Measurements from ENCODE around the gene MNAT1. TPM values are rescaled to one million over a fixed set of nuclear protein-coding genes. Genes with fewer than 3 reads are reported as not detected.

MNAT1 gene
- total and polyA plus RNA-seq, 2 experiments from 2014 or later, result 51.6 to 85.0 TPM

DNA sequence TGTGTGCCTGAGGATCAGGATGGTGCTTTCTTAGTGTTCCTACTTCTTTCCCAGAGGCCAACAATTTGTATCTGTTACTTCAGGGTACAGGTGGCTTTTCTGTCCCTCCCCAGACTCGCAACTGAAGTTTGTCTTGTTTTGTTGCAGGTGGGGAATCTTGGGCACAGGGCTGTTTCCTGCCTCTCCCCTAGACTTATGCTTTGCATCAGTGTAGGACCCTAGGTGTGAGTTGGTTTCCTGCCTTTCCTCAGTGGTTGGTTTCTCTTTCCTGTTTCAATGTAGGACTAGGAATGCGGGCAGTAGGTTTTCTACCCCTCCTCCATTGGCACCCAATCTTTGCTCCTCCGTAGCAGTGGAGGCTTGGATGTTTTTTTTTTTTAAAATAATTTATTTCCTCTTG, 159.3 kb downstream of the MNAT1 start:
- Mint-ChIP-seq H3K36me3 (ENCODE audit: low read depth) (peaks cover 2% of the 10 kb centered on the region; the same call in 1 of the 3 replicates), H3K4me1 (peaks cover 18% of the 10 kb centered on the region), H3K4me3 (no peak overlapping the region), H3K27ac (peak overlapping the region; percentile 14), H3K27me3 (ENCODE audit: insufficient read depth, low read depth, poor library complexity) (no peaks in the 10 kb centered on the region), H3K9me3 (no peaks in the 10 kb centered on the region; the same call in 2 of the 3 replicates)
- peak; percentile 72 for ATAC-seq
- no peaks in the 10 kb centered on the region for H3K79me2 ChIP-seq (replicated peaks; ENCODE audit: insufficient read depth)
- no peak overlapping the region for H2AFZ ChIP-seq
- peak; percentile 30 for DNase-seq (ENCODE audit: low spot score)
- 0 out of 2 replicates have a peak overlapping the region, but pooled peaks have one; percentile 3 for H3K27ac ChIP-seq (ENCODE audit: low read depth)
- H3F3A ChIP-seq (replicated peaks; ENCODE audit: low read depth), result no peaks in the 10 kb centered on the region
- no peaks in the 10 kb centered on the region for H4K20me1 ChIP-seq (replicated peaks; ENCODE audit: insufficient read depth)
- no peaks in the 10 kb centered on the region for H3K36me3 ChIP-seq (ENCODE audit: insufficient read depth)
- H3K4me1 ChIP-seq (ENCODE audit: insufficient read depth), result peaks cover 13% of the 10 kb centered on the region
- no peak for TF ChIP-seq STAT1 (IDR thresholded peaks at IDR 0.05; ENCODE audit: unreplicated experiment)
- no peak for TF ChIP-seq NANOG (IDR thresholded peaks at IDR 0.05; ENCODE audit: borderline replicate concordance)
- no peak for TF ChIP-seq EZH2phosphoT487 (IDR thresholded peaks at IDR 0.05; ENCODE audit: unreplicated experiment)
- no peak for TF ChIP-seq JUNB (IDR thresholded peaks at IDR 0.05; ENCODE audit: unreplicated experiment)
- TF ChIP-seq, protein P1, sequence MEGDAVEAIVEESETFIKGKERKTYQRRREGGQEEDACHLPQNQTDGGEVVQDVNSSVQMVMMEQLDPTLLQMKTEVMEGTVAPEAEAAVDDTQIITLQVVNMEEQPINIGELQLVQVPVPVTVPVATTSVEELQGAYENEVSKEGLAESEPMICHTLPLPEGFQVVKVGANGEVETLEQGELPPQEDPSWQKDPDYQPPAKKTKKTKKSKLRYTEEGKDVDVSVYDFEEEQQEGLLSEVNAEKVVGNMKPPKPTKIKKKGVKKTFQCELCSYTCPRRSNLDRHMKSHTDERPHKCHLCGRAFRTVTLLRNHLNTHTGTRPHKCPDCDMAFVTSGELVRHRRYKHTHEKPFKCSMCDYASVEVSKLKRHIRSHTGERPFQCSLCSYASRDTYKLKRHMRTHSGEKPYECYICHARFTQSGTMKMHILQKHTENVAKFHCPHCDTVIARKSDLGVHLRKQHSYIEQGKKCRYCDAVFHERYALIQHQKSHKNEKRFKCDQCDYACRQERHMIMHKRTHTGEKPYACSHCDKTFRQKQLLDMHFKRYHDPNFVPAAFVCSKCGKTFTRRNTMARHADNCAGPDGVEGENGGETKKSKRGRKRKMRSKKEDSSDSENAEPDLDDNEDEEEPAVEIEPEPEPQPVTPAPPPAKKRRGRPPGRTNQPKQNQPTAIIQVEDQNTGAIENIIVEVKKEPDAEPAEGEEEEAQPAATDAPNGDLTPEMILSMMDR (conservative IDR thresholded peaks at IDR 0.05; ENCODE audit: low read depth in 2 of 2), result no peak
- H3K9me2 ChIP-seq (ENCODE audit: insufficient read depth), result no peaks in the 10 kb centered on the region
- no peaks in the 10 kb centered on the region for H3K27me3 ChIP-seq (ENCODE audit: insufficient read depth)
- H3K4me2 ChIP-seq, result 0 out of 2 replicates have a peak overlapping the region, but pooled peaks have one; percentile 25
- H3K4me3 ChIP-seq, result no peak overlapping the region

DNA sequence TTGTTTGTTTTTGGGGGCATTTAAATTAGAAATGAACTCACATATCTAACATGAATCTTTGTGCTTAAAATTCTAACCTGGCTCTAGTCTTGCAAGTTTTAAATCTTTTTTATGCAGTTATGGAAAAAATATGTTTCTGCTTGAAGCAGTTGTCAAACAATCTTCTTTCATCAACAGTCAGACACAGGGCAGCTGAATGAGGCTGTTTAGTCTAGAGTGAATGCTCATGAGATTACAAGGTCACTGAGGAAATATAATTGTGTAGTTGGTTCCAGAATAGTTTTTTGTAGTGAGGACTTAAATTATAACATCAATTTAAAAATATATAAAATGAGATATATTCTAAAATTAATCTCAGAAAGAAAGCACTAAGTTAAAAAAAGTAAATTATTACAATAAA, 169.8 kb downstream of the MNAT1 start:
- no peak overlapping the region for H3K4me3 ChIP-seq
- no peak overlapping the region for H3K4me3 Mint-ChIP-seq
- H3K9me3 Mint-ChIP-seq, result peaks cover 9% of the 10 kb centered on the region; the same call in 1 of the 3 replicates

More for the DNA sequence above, 169.8 kb downstream of the MNAT1 start:
- H3K4me1 ChIP-seq (ENCODE audit: insufficient read depth), result no peaks in the 10 kb centered on the region; the same call in 1 of the 2 replicates
- H3K9me2 ChIP-seq (ENCODE audit: insufficient read depth), result no peaks in the 10 kb centered on the region
- H2AFZ ChIP-seq, result no peak overlapping the region
- H3K79me2 ChIP-seq (replicated peaks; ENCODE audit: insufficient read depth), result peaks cover 6% of the 10 kb centered on the region
- peaks cover 6% of the 10 kb centered on the region; the same call in 2 of the 3 replicates for H3K36me3 Mint-ChIP-seq (ENCODE audit: low read depth)
- H3K27me3 Mint-ChIP-seq (ENCODE audit: insufficient read depth, low read depth, poor library complexity), result no peaks in the 10 kb centered on the region
- no peaks in the 10 kb centered on the region for H4K20me1 ChIP-seq (replicated peaks; ENCODE audit: insufficient read depth)
- DNase-seq (ENCODE audit: low spot score) (no peak), ATAC-seq (no peak)
- peaks cover 10% of the 10 kb centered on the region for H3K4me1 Mint-ChIP-seq
- TF ChIP-seq NANOG (IDR thresholded peaks at IDR 0.05; ENCODE audit: borderline replicate concordance) (no peak), STAT1 (IDR thresholded peaks at IDR 0.05; ENCODE audit: unreplicated experiment) (no peak), JUNB (IDR thresholded peaks at IDR 0.05; ENCODE audit: unreplicated experiment) (no peak)
- TF ChIP-seq, protein P2, sequence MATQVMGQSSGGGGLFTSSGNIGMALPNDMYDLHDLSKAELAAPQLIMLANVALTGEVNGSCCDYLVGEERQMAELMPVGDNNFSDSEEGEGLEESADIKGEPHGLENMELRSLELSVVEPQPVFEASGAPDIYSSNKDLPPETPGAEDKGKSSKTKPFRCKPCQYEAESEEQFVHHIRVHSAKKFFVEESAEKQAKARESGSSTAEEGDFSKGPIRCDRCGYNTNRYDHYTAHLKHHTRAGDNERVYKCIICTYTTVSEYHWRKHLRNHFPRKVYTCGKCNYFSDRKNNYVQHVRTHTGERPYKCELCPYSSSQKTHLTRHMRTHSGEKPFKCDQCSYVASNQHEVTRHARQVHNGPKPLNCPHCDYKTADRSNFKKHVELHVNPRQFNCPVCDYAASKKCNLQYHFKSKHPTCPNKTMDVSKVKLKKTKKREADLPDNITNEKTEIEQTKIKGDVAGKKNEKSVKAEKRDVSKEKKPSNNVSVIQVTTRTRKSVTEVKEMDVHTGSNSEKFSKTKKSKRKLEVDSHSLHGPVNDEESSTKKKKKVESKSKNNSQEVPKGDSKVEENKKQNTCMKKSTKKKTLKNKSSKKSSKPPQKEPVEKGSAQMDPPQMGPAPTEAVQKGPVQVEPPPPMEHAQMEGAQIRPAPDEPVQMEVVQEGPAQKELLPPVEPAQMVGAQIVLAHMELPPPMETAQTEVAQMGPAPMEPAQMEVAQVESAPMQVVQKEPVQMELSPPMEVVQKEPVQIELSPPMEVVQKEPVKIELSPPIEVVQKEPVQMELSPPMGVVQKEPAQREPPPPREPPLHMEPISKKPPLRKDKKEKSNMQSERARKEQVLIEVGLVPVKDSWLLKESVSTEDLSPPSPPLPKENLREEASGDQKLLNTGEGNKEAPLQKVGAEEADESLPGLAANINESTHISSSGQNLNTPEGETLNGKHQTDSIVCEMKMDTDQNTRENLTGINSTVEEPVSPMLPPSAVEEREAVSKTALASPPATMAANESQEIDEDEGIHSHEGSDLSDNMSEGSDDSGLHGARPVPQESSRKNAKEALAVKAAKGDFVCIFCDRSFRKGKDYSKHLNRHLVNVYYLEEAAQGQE (IDR thresholded peaks at IDR 0.05; ENCODE audit: unreplicated experiment), result no peak
- H3K27ac Mint-ChIP-seq, result no peak overlapping the region
- H3K4me2 ChIP-seq, result no peak overlapping the region
- no peaks in the 10 kb centered on the region for H3F3A ChIP-seq (replicated peaks; ENCODE audit: low read depth)
- no peaks in the 10 kb centered on the region for H3K27me3 ChIP-seq (ENCODE audit: insufficient read depth)
- no peak overlapping the region for H3K27ac ChIP-seq (ENCODE audit: low read depth)
- H3K36me3 ChIP-seq (ENCODE audit: insufficient read depth), result no peaks in the 10 kb centered on the region
